ENCODE data around the gene RASGRP1. TPM values are rescaled to one million over a fixed set of nuclear protein-coding genes. Genes with fewer than 3 reads are reported as not detected.

The RASGRP1 gene
- total and polyA plus RNA-seq, 10 of the 15 experiments (the other 5 are each of a cell fraction or from before 2014, with no cell fraction given): 5.6 to 234 (median 20.9) TPM

DNA sequence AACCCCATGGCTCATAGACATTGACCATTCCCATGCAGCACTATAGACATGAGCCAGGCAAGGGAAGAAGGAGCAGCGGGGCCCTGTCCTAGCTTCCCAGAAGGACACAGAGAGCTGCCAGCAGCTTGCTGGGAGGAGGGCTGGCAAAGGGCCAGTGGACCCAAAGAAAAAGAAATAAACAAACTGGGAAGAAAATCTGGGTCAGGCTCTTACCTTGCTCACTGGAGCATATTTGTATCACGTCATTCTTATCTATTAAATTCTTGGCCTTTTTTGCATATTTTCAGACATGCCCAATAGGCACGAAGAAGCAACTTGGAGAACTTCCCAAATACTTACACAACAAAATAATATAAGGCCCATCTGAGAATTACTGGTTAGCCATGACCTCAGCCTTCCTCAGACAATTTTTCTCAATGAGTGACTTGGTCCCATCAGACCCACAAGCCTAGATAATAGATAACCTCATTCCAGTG, 28.4 kb downstream of the RASGRP1 start (continued):
- TF ChIP-seq, protein P1, sequence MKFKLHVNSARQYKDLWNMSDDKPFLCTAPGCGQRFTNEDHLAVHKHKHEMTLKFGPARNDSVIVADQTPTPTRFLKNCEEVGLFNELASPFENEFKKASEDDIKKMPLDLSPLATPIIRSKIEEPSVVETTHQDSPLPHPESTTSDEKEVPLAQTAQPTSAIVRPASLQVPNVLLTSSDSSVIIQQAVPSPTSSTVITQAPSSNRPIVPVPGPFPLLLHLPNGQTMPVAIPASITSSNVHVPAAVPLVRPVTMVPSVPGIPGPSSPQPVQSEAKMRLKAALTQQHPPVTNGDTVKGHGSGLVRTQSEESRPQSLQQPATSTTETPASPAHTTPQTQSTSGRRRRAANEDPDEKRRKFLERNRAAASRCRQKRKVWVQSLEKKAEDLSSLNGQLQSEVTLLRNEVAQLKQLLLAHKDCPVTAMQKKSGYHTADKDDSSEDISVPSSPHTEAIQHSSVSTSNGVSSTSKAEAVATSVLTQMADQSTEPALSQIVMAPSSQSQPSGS (IDR thresholded peaks at IDR 0.05; ENCODE audit: low read length): no peak
- TF ChIP-seq, protein P2, sequence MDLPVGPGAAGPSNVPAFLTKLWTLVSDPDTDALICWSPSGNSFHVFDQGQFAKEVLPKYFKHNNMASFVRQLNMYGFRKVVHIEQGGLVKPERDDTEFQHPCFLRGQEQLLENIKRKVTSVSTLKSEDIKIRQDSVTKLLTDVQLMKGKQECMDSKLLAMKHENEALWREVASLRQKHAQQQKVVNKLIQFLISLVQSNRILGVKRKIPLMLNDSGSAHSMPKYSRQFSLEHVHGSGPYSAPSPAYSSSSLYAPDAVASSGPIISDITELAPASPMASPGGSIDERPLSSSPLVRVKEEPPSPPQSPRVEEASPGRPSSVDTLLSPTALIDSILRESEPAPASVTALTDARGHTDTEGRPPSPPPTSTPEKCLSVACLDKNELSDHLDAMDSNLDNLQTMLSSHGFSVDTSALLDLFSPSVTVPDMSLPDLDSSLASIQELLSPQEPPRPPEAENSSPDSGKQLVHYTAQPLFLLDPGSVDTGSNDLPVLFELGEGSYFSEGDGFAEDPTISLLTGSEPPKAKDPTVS (IDR thresholded peaks at IDR 0.05; ENCODE audit: low read depth, low read length): no peak
- no peak for TF ChIP-seq BRCA1 (IDR thresholded peaks at IDR 0.05; ENCODE audit: low read depth, low read length)
- no peak for TF ChIP-seq ZNF217 (IDR thresholded peaks at IDR 0.05)
- TF ChIP-seq RCOR1 (conservative IDR thresholded peaks at IDR 0.05; ENCODE audit: low read depth, low read length): no peak
- TF ChIP-seq SMARCA5 (IDR thresholded peaks at IDR 0.05): no peak
- no peak for TF ChIP-seq TCF12 (IDR thresholded peaks at IDR 0.05; ENCODE audit: low read depth, low read length)
- TF ChIP-seq HCFC1 (IDR thresholded peaks at IDR 0.05; ENCODE audit: low read length): no peak

DNA sequence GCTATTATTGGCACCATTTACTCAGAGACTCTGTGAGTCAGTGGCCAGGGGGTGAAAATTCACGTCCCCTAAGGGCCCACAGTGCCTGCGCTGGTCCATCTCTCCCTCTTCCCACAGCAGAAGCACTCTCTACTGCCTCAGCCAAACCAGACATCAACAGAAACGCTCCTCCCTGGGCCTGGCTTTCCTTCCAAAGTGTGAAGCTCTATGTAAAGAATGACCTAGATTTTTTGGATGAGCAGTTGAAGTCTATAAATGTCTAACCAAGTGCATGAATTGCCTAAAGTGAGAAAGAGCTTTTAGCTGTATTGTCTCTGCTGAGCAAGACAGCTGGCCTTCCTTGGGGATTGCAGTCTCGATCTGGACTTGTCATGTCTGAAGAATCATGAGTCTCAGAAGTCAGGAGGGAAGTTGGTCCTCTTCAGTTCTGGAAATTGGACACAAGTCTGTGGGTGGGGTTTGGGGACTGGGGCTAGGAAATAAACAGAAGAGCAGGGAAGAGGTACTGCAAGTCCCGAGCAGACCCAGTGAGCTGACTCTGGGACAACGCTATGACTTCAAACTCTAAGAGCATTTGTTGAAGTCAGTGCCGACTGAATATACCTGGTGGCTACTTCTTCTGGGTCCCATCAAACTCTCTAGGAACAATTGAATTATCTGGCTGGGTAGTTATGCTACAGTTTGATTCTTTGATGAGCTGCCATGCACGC, 29.0 kb downstream of the RASGRP1 start:
- Histone ChIP-seq H3K36me3 (ENCODE audit: control insufficient read depth in 2 of 2, insufficient read depth in 2 of 2, low read length in 1 of 2) (peaks cover 3 to 8% of the 10 kb centered on the region in 2 experiments; a peak in 3 of 4 replicates), H3K4me3 (no peak overlapping the region), H3K27me3 (replicated peaks in 1 of 2; ENCODE audit: control insufficient read depth in 2 of 2, insufficient read depth in 2 of 2, low read length in 1 of 2) (no peaks in the 10 kb centered on the region), H3K9me3 (replicated peaks; ENCODE audit: control insufficient read depth, insufficient read depth, low read length) (no peaks in the 10 kb centered on the region), H3K4me2 (ENCODE audit: control insufficient read depth, insufficient read depth) (no peak overlapping the region), H3K27ac (ENCODE audit: control insufficient read depth, insufficient read depth) (no peak overlapping the region), H3K4me1 (ENCODE audit: control insufficient read depth, insufficient read depth, low read length) (no peaks in the 10 kb centered on the region), H2AFZ (ENCODE audit: control insufficient read depth, low read depth, low read length) (no peak overlapping the region), H4K20me1 (ENCODE audit: control insufficient read depth, insufficient read depth) (no peaks in the 10 kb centered on the region; the same call in 1 of the 2 replicates), H3K9ac (ENCODE audit: control insufficient read depth, insufficient read depth, low read length) (no peak overlapping the region), H3K79me2 (ENCODE audit: control insufficient read depth, insufficient read depth, low read length) (no peaks in the 10 kb centered on the region; the same call in 1 of the 2 replicates)
- POLR2A ChIA-PET: interaction anchor here (0.9 to 1.4 kb wide), 3 partner anchors 14 to 164 kb away, joined by 3 read pairs; no protein-coding TSS in a partner anchor
- intact Hi-C loops (cut with micrococcal nuclease; ENCODE audit: unreplicated experiment): no loop called here
- FAIRE-seq: no peak
- no peak for ATAC-seq
- 93% methylated on average over 8 of the region's 8 CpGs for WGBS (ENCODE audit: insufficient coverage, insufficient replicate concordance, low lambda C conversion rate, missing lambda C conversion rate)
- in situ Hi-C loops (cut with MboI): no loop called here
- DNase-seq (ENCODE audit: low read depth, low spot score): no peak
- SMC1A ChIA-PET (ENCODE audit: uncharacterized antibody, unreplicated experiment): interaction anchor here (0.8 to 2.1 kb wide), 11 partner anchors 9 to 166 kb away, joined by 3 to 10 read pairs (median 4); partner anchors contain the start of gene RASGRP1
- RAD21 ChIA-PET (ENCODE audit: unreplicated experiment): interaction anchor here (0.7 to 1.5 kb wide), 4 partner anchors 22 to 164 kb away, joined by 3 to 4 read pairs (median 4); no protein-coding TSS in a partner anchor
- CTCF ChIA-PET: interaction anchor here (0.6 to 3.3 kb wide), 5 partner anchors 16 to 1169 kb away, joined by 3 to 14 read pairs (median 5); no protein-coding TSS in a partner anchor
- no TSS peak for BruUV-seq (replicated peaks)
- TF ChIP-seq ASH2L (IDR thresholded peaks at IDR 0.05; ENCODE audit: borderline replicate concordance, low read depth) (no peak), NR2F1 (conservative IDR thresholded peaks at IDR 0.05) (no peak), SIX5 (IDR thresholded peaks at IDR 0.05; ENCODE audit: low read depth, low read length, severe bottlenecking) (no peak), SUZ12 (IDR thresholded peaks at IDR 0.05; ENCODE audit: unreplicated experiment) (no peak), RB1 (IDR thresholded peaks at IDR 0.05; ENCODE audit: borderline replicate concordance) (no peak), EGR1 (IDR thresholded peaks at IDR 0.05; ENCODE audit: borderline replicate concordance in 1 of 2, low read depth in 2 of 2, low read length in 2 of 2) (no peak), WRNIP1 (IDR thresholded peaks at IDR 0.05; ENCODE audit: borderline replicate concordance, low read depth, low read length) (no peak), YY1 (IDR thresholded peaks at IDR 0.05; ENCODE audit: low read depth, low read length) (no peak), NR2C1 (IDR thresholded peaks at IDR 0.05) (no peak)
- TF ChIP-seq, protein P3, sequence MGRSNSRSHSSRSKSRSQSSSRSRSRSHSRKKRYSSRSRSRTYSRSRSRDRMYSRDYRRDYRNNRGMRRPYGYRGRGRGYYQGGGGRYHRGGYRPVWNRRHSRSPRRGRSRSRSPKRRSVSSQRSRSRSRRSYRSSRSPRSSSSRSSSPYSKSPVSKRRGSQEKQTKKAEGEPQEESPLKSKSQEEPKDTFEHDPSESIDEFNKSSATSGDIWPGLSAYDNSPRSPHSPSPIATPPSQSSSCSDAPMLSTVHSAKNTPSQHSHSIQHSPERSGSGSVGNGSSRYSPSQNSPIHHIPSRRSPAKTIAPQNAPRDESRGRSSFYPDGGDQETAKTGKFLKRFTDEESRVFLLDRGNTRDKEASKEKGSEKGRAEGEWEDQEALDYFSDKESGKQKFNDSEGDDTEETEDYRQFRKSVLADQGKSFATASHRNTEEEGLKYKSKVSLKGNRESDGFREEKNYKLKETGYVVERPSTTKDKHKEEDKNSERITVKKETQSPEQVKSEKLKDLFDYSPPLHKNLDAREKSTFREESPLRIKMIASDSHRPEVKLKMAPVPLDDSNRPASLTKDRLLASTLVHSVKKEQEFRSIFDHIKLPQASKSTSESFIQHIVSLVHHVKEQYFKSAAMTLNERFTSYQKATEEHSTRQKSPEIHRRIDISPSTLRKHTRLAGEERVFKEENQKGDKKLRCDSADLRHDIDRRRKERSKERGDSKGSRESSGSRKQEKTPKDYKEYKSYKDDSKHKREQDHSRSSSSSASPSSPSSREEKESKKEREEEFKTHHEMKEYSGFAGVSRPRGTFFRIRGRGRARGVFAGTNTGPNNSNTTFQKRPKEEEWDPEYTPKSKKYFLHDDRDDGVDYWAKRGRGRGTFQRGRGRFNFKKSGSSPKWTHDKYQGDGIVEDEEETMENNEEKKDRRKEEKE (IDR thresholded peaks at IDR 0.05): no peak

Measured in GM12878 (cell line).